NCI-H2227 treated with DMSO at 0.1 percent for 48 hours (cell line): ENCODE results near the gene CCDC137.

Source experiments
- DNase-seq: peaks from one replicate; lab custom pipeline; 2025; lab: John Stamatoyannopoulos, UW

The CCDC137 gene

GRCh38 chr17:81682565-81683207, 16.1 kb downstream of the CCDC137 start:
- peak; percentile 23 for DNase-seq

DNA sequence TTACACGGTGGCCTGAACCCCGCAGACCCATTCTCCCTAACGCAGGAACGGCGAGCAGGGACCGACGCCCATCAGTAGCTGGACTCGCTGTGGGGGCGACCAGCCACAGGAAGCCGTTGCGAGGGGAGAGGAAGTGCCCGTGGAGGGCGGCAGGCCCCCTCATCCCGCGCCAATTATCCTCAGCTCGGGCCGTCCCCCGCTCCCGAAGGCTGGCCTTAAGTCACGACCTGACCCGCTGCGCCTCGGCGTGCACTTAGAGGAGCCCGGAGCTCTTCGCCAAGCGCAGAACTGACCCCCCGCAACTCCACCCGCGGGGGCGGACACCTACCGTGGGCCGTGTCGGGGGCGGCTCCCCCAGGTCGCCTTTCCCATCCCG, 16.7 kb downstream of the CCDC137 start:
- DNase-seq, result no peak

DNA sequence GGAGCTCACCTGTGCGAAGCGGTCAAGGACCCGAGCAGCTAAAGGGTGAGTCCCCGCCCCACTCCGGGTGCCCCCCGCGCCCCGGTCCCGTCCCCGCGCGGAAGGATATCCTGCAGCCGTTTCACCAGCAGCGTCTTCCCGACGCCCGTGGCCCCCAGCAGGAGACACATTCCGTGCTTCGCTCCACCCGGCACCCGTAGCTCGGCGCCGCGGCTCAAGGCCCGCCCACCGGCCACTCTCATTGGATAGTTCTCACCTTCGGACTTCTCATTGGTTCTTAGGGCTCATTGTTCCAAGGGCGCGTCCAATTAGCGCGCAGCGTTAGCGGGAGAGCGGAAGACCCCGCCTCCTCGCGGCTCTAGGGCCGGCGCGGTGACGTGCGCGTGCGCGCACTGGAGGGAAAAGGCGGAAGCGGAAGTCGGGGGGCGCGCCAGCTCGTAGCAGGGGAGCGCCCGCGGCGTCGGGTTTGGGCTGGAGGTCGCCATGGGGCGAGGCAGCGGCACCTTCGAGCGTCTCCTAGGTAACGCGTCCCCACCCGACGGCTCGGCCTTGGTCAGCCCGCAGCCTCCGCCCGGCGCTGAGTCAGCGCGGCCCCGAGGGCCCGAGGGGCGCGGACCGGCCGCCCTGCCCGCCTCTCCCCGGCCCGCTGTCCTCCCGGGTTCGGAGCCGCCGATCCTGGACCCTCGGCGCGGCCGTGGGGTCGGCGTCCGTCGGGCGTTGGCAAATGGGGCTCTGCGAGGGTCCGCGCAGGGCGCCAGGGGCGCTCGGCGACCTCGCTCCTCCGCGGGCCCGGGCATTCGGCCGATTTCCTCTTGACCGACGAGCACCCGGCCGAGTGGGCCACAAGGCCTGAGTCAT, 17.3 kb downstream of the CCDC137 start, which contains the start of the genes ARL16 and HGS:
ARL16 (minus strand) TSS at position 214 of the 858 bp plus-strand sequence; CDS start at position 170, 44 bp downstream.
HGS (plus strand) TSS at position 428 of the 858 bp plus-strand sequence; CDS start at position 484, 56 bp downstream.
- peak; percentile 98 for DNase-seq

GRCh38 chr17:81684442-81684911, 17.9 kb downstream of the CCDC137 start:
- DNase-seq, result no peak

DNA sequence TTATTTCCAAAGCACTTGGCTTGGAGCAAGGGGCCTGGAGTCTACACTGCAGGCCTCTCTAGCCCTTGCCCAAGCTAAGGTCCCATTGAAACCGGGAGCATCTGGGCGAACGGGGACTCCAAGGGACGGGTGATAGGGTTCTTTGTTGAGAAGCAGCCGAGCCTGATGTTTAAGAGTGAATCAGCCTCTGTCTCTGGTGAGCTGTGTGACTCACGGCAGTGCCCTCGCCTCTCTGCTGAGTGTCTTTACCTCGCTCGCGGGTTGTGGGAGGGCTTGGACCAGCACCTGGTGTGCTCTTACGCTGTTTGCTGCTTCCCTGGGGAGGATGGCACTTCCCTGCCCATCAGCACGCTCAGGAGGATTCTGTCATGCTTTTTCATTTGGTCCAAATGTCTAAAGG, 18.6 kb downstream of the CCDC137 start:
- DNase-seq, result no peak

DNA sequence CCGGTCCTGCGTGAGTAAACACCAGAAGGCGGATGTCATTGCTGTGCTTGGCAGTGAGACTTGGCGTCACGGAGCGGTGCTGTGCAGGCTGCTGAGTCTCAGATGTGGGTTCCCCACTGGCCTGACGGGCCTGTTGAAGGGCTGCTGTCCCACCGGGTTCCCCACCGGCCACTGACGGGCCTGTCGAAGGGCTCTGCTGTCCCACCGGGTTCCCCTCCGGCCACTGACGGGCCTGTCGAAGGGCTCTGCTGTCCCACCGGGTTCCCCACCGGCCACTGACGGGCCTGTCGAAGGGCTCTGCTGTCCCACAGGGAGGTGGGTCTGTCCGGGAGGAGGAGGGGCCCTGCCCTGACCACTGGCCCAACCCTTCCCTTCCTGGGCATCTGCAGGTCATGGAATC, 20.1 kb downstream of the CCDC137 start:
- no peak for DNase-seq

DNA sequence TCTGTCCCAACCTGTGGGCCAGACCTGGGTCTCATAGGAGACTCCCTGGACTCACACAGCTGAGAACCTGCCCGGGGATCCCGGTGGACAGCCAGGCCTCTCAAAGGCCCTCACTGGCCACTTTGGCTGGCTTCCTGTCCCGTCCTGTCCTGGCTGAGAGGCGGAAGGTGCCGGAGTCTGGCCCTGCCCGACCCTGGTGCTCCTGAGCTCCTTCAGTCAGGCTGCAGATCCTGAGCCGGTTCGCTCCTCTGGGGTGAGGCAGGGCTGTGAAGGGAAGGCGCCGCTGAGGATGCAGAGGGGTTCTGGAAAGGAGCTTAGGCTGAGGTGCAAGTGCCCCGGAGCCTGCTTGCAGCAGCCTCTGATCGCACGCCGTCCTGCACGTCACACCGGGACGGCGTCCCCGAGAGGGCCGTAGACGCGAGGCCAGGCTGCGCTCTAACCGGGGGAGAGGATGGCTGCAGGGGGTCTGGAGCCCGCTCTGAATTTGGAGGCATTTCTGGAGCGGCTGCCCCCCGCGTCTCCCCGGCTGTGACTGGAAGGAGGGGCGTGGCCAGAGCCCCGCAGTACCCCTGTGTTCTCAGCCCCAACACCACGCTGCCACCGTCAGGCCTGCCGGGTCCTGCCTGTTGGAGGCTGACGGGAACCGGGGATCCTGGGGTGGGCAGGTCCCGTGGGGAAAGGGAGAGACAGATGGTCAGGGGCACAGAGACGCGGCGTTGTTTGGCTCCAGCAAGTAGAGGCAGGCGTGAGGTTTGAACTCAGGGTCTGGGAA, 21.4 kb downstream of the CCDC137 start:
- no peak for DNase-seq

- no peak for DNase-seq
Observed at GRCh38 chr17:81688616-81689015, 22.1 kb downstream of the CCDC137 start.

DNA sequence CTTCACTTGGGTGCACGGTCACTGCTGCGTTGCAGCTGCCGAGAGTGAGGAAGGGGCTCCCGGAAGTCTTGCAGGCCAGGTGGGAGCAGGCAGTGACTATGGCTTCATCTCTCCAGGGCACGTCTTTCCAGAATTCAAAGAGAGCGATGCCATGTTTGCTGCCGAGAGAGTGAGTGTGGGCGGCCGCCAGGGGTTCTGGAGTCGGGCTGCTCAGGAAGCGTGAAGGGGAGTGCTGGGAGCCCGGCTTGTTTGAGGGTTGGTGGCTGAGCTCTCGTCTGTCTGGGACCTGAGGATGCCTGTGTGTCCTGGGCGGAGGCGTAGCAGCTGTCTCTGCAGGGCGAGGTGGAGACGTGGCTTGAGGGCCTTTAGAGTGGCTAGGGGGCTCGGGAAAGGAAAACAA, 23.5 kb downstream of the CCDC137 start:
- DNase-seq, result no peak

DNA sequence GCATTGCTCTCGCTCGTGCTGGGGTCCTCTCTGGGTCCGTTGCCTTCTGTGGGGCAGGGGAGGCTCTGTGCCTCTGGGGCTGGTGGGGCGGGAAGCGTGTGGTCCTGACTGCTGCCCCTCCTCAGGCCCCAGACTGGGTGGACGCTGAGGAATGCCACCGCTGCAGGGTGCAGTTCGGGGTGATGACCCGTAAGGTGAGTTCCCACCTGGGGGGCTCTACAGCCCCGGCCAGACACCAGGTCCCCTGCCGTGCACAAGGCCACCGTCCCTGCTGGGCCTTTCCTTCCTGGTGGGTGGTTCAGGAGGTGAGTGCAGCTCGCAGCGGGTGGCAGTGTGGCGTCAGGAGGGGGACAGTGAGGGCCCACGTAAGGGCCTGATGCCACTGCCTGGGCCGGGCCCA, 24.0 kb downstream of the CCDC137 start:
- no peak for DNase-seq

DNA sequence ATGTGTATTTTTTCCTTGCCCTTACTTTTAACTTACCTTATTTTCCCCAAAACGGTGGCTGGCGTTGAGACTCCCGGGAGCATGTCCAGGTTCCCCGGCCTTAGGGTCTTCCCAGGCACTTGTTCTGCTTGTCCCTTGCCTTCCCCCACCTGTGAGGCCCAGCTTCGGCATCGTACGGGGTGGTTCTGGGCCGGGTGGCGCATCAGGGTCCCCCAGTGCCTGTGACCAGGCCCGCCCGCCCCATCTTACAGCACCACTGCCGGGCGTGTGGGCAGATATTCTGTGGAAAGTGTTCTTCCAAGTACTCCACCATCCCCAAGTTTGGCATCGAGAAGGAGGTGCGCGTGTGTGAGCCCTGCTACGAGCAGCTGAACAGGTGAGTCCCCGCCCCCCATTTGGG, 24.7 kb downstream of the CCDC137 start:
- DNase-seq, result no peak

DNA sequence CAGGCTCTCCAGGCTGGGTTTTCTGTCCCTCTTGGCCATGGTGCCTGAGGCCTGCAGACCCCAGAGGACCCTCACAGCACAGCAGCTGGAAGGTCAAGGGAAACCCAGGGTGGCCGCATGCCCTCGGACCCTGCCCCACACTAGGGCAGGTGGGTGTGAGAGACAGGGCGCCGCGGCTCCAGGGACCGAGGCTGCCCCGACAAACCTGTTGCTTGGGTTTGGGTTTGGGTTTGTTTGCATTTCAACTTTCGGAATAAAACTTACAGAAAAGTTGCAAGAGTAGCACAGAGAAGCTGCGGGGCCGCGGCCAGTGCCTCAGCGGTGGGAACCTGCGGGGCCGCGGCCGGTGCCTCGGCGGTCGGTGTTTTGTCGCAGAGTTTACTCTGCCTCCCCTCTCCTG, 25.1 kb downstream of the CCDC137 start:
- DNase-seq, result no peak

DNA sequence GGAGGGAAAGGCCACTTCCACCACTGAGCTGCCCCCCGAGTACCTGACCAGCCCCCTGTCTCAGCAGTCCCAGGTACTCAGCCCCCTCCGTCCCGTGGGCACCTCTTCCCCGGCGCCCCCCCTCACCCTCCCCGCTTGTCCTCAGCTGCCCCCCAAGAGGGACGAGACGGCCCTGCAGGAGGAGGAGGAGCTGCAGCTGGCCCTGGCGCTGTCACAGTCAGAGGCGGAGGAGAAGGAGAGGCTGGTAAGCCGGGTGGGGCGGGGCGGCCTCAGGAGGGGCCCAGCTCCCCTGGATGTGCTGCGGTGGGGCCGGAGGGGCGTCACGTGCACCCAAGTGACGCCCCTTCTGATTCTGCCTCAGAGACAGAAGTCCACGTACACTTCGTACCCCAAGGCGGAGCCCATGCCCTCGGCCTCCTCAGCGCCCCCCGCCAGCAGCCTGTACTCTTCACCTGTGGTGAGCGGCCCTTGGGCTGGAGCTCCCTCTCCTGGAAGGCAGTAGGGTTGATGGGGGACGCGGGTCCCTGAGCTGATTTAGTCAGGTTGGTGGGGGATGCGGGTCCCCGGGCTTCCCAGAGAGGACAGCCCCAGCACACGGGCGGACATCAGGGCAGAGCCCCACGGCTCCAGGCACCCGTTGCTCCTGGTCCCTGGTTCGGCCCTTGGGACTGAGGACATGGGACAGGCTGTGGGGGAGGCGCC, 27.1 kb downstream of the CCDC137 start:
- DNase-seq, result no peak

- DNase-seq, result no peak
Observed at GRCh38 chr17:81694810-81695209, 28.3 kb downstream of the CCDC137 start.

DNA sequence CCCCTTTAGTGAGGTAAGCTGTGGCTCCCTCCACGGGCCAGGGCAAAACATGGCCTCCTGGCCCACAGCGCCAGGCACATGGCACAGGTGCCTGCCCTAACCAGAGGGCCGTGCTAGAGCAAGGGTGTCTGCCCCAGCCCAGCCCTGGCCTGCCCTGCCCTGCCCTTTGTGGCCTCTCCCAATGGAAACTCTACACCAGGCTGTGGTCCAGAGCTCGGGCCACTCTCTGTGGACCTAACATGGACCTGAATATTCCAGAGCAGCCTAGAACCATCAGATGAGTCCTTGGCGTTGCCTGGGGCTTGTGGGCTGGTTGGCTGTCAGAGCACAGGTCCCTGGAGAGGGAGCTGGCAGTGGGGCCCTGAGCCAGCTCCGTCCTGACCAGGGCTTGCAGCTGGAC, 28.7 kb downstream of the CCDC137 start:
- no peak for DNase-seq

DNA sequence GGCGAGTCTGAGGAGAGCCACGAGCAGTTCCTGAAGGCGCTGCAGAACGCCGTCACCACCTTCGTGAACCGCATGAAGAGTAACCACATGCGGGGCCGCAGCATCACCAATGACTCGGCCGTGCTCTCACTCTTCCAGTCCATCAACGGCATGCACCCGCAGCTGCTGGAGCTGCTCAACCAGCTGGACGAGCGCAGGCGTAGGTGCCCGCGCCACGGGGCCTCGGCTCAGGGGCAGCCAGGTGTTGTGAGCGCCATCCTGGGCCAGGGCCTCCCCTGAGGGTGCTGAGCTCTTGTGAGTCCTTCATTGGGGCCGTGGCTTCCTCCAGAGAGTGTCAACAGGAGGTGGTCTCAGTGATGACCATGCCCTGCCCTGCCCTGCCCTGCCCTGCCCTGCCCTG, 29.3 kb downstream of the CCDC137 start:
- no peak for DNase-seq

DNA sequence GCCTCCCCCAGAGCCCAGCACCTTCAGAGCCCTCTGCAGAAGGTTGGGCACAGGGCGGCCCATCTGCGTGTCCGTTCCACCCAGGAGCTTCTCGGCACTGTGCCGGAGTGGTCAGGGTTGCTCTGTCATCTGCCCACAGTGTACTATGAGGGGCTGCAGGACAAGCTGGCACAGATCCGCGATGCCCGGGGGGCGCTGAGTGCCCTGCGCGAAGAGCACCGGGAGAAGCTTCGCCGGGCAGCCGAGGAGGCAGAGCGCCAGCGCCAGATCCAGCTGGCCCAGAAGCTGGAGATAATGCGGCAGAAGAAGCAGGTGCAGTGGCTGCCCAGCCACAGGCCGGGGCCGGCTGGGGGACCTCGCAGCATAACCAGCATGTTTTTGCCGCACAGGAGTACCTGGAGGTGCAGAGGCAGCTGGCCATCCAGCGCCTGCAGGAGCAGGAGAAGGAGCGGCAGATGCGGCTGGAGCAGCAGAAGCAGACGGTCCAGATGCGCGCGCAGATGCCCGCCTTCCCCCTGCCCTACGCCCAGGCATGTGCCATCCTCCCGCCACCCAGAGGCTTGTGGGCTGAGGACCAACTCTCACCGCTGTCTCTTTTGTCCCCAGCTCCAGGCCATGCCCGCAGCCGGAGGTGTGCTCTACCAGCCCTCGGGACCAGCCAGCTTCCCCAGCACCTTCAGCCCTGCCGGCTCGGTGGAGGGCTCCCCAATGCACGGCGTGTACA, 29.8 kb downstream of the CCDC137 start:
- no peak for DNase-seq

DNA sequence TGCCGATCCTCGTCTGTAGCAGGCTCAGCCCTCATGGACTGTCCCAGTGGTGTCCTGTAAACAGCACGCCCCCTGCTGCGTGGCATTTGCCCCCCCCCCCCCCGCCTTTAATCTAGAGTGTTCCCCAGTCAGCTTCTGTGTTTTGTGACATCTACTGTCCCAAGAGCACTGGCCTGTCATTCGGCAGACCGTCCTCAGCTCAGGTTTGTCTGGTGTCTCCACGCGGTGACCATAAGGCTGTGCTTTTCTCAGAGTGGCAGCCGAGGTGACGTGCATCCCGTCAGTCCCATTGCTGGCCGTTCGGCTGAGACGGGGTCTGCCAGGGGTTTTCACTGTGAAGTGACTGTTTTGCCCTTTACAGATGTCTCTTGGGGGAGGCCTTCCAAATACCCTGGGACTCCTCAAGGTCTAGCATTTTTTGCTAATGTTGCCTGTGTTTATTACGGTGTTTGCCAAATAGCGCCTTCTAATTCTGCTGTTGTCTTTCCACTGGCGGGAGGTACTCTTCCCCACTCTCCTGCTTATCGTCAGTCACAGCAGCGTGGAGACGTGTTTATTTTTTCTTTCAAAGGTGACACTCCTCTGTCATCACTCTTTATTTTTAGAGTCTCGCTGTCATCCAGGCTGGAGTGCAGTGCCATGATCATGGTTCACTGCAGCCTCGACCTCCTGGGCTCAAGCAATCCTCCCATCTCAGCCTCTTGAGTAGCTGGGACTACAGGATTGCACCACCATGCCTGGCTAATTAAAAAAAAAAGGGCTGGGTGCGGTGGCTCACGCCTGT, 30.9 kb downstream of the CCDC137 start:
- no peak for DNase-seq

DNA sequence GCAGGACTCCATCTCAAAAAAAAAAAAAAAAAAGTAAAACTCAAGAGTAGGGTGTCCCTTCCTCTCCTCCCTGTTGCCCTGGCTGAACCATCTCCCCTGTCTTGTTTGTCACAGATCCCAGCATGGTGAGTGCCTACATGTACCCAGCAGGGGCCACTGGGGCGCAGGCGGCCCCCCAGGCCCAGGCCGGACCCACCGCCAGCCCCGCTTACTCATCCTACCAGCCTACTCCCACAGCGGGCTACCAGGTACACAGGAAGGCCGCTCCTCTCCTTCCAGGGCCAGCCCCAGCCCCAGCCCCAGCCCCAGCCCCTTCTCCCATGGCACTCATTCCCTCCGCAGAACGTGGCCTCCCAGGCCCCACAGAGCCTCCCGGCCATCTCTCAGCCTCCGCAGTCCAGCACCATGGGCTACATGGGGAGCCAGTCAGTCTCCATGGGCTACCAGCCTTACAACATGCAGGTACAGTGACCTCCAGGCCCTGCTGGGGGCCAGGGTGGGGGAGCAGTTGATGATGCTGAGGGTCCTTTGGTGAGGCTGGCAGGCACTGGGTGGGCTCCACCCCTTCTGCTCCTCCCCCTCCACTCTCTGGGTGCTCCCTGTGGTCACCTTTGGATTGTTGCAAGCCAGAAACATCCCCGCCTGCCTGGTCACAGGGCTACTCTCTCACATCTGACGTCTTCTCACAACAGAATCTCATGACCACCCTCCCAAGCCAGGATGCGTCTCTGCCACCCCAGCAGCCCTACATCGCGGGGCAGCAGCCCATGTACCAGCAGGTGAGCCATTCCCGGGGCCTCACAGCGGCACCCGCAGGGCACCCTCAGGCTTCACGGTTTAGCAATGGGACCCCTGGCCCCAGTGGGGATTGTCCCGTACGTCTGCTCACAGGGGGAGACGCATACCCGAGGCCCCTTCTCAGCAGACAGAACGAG, 34.1 kb downstream of the CCDC137 start:
- DNase-seq, result no peak
